Cardiac septum (tissue), 1 donor: ENCODE data around the gene ATG12. TPM values are rescaled to one million over a fixed set of nuclear protein-coding genes. Genes with fewer than 3 reads are reported as not detected.
"Not testable (repeated sequence)": the region's sequence is repeated elsewhere in the genome, so short reads cannot be mapped to it uniquely, and the experiment has no call there.

ENCODE experiments used
- DNase-seq: peaks from one replicate; pipeline ENCODE4 v3.0.0-alpha.2; 2020; ENCODE audit warnings: low spot score
- intact Hi-C: fragments of 100-400 bp; cut with DNase I; formaldehyde crosslinking; loops from one replicate; pipeline ENCODE4 v1.14.0; 2022
- long read RNA-seq: library from polyadenylated mRNA; unstranded; transcript quantifications from one replicate; pipeline ENCODE4 v2.0.0, GENCODE V29; 2021
- total RNA-seq: library from RNA; stranded (reverse); fragmentation: NEBNext Ultra II Directional; extraction: Animal tissue kit (Norgen Biotek cat#: 25700); gene quantifications from one replicate; pipeline ENCODE4 v1.2.1, GENCODE V29; 2021
- donor health status: DM: no; HTN: no; CAD: no.

Gene ATG12
- total RNA-seq: 22.5 TPM
- long read RNA-seq, full-length matches to known transcripts: 46 of 48 reads
- long read RNA-seq, partial matches to known transcripts: 1 of 48 reads
- long read RNA-seq, other reads (novel, unspliced or antisense): 1 of 48 reads

GRCh38 chr5:115841382-115842088 is at the start of gene ATG12, which contains the start of gene AP3S1:
Gene ATG12 (minus strand): TSS chr5:115841565. CDS start chr5:115841552, 13 bp downstream.
Gene AP3S1 (plus strand): TSS chr5:115841935. CDS start chr5:115842038, 103 bp downstream.
- DNase-seq: peak; percentile 96
- intact Hi-C loops: loop anchor here (2.0 to 10.0 kb wide), 3 partner anchors 217 to 667 kb away; partner anchors contain the start of gene CCDC112

GRCh38 chr5:115888027-115888426 is 46.7 kb upstream of the ATG12 start:
- intact Hi-C loops: no loop called here
- no peak for DNase-seq

GRCh38 chr5:115885208-115885607 is 43.8 kb upstream of the ATG12 start:
- DNase-seq, intact Hi-C loops: not testable (repeated sequence)

GRCh38 chr5:115884704-115885103 is 43.3 kb upstream of the ATG12 start:
- no peak for DNase-seq
- intact Hi-C loops: no loop called here

GRCh38 chr5:115882434-115882833 is 41.1 kb upstream of the ATG12 start:
- DNase-seq, intact Hi-C loops: not testable (repeated sequence)

GRCh38 chr5:115877342-115877741 is 36.0 kb upstream of the ATG12 start:
- intact Hi-C loops, DNase-seq: not testable (repeated sequence)

GRCh38 chr5:115875447-115875846 is 34.1 kb upstream of the ATG12 start:
- no peak for DNase-seq
- intact Hi-C loops: no loop called here

GRCh38 chr5:115873392-115873791 is 32.0 kb upstream of the ATG12 start:
- no peak for DNase-seq
- intact Hi-C loops: no loop called here

GRCh38 chr5:115872447-115872846 is 31.1 kb upstream of the ATG12 start:
- intact Hi-C loops: no loop called here
- DNase-seq: no peak

- DNase-seq: no peak
- intact Hi-C loops: no loop called here
Observed at GRCh38 chr5:115869256-115869795, 28.0 kb upstream of the ATG12 start.

- intact Hi-C loops: no loop called here
- DNase-seq: no peak
Observed at GRCh38 chr5:115859378-115859777, 18.0 kb upstream of the ATG12 start.

GRCh38 chr5:115858396-115858795 is 17.0 kb upstream of the ATG12 start:
- DNase-seq: no peak
- intact Hi-C loops: no loop called here

GRCh38 chr5:115857626-115858349 is 16.4 kb upstream of the ATG12 start:
- DNase-seq: no peak
- intact Hi-C loops: no loop called here

- DNase-seq: no peak
- intact Hi-C loops: no loop called here
Observed at GRCh38 chr5:115857057-115857479, 15.7 kb upstream of the ATG12 start.

GRCh38 chr5:115855959-115856358 is 14.6 kb upstream of the ATG12 start:
- no peak for DNase-seq
- intact Hi-C loops: no loop called here

GRCh38 chr5:115854139-115854538 is 12.8 kb upstream of the ATG12 start:
- intact Hi-C loops: no loop called here
- no peak for DNase-seq

- intact Hi-C loops: no loop called here
- DNase-seq: no peak
Observed at GRCh38 chr5:115850744-115851416, 9.5 kb upstream of the ATG12 start.

- DNase-seq: no peak
- intact Hi-C loops: loop anchor here (10.0 kb wide), 1 partner anchor 675 kb away; no protein-coding TSS in a partner anchor
Observed at GRCh38 chr5:115849258-115849798, 8.0 kb upstream of the ATG12 start.

GRCh38 chr5:115847290-115847689 is 5.9 kb upstream of the ATG12 start:
- no peak for DNase-seq
- intact Hi-C loops: loop anchor here (10.0 kb wide), 1 partner anchor 672 kb away; no protein-coding TSS in a partner anchor
